Gastrocnemius medialis (tissue), 4 donors: ENCODE data around the gene MYO6. TPM values are rescaled to one million over a fixed set of nuclear protein-coding genes. Genes with fewer than 3 reads are reported as not detected.

Experiments used
- ATAC-seq, 2 donors: fragments of 150-250 bp; one replicate each; pipeline ENCODE4 v1.9.1; 2016
- DNase-seq, 2 donors: peaks; one replicate each; pipeline ENCODE4 v3.0.0-alpha.2; 2019
- H3K27ac ChIP-seq, 4 donors: fragments of 200-600 bp; sonication (generic); 1 replicate in 1 of 4; 2 replicates in 3 of 4; pipeline ENCODE4 v1.5.1; 2016 to 2018; ENCODE audit warnings: mild to moderate bottlenecking in 2 of 4, moderate library complexity in 1 of 4
- H3K27me3 ChIP-seq, 3 donors: fragments of 200-600 bp; sonication (generic) in 2 of 3; 1 replicate in 1 of 3; 2 replicates in 2 of 3; pipeline versions ENCODE4 v1.5.1 to v1.6.0; 2016 to 2019; ENCODE audit warnings: mild to moderate bottlenecking in 1 of 3, moderate library complexity in 1 of 3
- H3K36me3 ChIP-seq, 2 donors: fragments of 200-600 bp; sonication (generic) in 1 of 2; one replicate each; pipeline ENCODE4 v1.5.1; 2017 to 2018
- H3K4me1 ChIP-seq, 2 donors: fragments of 200-600 bp; sonication (generic) in 1 of 2; one replicate each; pipeline ENCODE4 v1.5.1; 2016 to 2017; ENCODE audit warnings: mild to moderate bottlenecking in 2 of 2
- H3K4me3 ChIP-seq, 4 donors: fragments of 200-600 bp; sonication (generic) in 3 of 4; 1 replicate in 1 of 4; 2 replicates in 3 of 4; pipeline ENCODE4 v1.5.1; 2016 to 2019; ENCODE audit warnings: mild to moderate bottlenecking in 2 of 4
- H3K9me3 ChIP-seq, 3 donors: fragments of 200-600 bp; sonication (generic) in 2 of 3; 1 replicate in 1 of 3; 2 replicates in 2 of 3; pipeline ENCODE4 v1.5.1; 2016 to 2019
- POLR2A ChIP-seq, 2 donors: fragments of 450-650 bp; IDR thresholded peaks; one replicate each; pipeline ENCODE4 v1.6.1; 2017; ENCODE audit warnings: antibody characterized with exemption in 2 of 2, mild to moderate bottlenecking in 2 of 2, moderate library complexity in 2 of 2
- in situ Hi-C, 4 donors: fragments of 200-750 bp; cut with MboI; loops; one replicate each; pipeline versions ENCODE4 v1.15.0 to v1.8.0; 2017; ENCODE audit warnings: low sequenced_read_pairs in 4 of 4
- intact Hi-C: fragments of 100-400 bp; cut with DNase I; formaldehyde crosslinking; loops from one replicate; pipeline ENCODE4 v1.15.1; 2023; ENCODE audit warnings: low total_unique reads
- total RNA-seq, 4 donors: library from RNA; depleted of rRNA; stranded (reverse); fragments of >200 nt; gene quantifications; one replicate each; pipeline versions ENCODE4 v1.1.0 to v1.2.3, GENCODE V29; 2016
- TF ChIP-seq, protein P1 (sequence below), 5 experiments: fragments of 450-650 bp in 3 of 5; fragments of 200-600 bp in 2 of 5; sonication (generic) in 2 of 5; IDR thresholded peaks in 4 of 5; conservative IDR thresholded peaks in 1 of 5; 1 replicate in 4 of 5; 2 replicates in 1 of 5; pipeline ENCODE4 v1.5.1; 2016 to 2019; ENCODE audit warnings: antibody characterized with exemption in 5 of 5, mild to moderate bottlenecking in 3 of 5, moderate library complexity in 3 of 5

MYO6 gene
- total RNA-seq, 4 donors from 2014 or later: 1.6 to 7.9 (median 4.2) TPM

DNA sequence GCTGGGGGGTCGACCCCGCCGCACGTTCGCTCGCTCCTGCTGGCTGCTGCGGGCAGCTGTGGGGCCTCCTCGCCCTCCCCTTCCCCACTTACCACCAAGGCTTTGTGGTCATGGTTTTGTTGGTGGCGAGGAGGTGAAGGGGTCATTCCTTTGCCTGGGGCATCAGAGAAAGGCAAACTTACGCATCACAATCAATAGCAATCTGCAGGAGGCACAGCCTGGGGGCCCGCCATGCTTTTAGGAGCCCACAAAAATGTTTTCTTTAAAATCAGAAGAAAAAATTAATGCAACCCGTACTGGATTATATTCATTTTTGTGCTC, 186.4 kb downstream of the MYO6 start:
- no peak for TF ChIP-seq POLR2A (IDR thresholded peaks at IDR 0.05)
- TF ChIP-seq, protein P1, sequence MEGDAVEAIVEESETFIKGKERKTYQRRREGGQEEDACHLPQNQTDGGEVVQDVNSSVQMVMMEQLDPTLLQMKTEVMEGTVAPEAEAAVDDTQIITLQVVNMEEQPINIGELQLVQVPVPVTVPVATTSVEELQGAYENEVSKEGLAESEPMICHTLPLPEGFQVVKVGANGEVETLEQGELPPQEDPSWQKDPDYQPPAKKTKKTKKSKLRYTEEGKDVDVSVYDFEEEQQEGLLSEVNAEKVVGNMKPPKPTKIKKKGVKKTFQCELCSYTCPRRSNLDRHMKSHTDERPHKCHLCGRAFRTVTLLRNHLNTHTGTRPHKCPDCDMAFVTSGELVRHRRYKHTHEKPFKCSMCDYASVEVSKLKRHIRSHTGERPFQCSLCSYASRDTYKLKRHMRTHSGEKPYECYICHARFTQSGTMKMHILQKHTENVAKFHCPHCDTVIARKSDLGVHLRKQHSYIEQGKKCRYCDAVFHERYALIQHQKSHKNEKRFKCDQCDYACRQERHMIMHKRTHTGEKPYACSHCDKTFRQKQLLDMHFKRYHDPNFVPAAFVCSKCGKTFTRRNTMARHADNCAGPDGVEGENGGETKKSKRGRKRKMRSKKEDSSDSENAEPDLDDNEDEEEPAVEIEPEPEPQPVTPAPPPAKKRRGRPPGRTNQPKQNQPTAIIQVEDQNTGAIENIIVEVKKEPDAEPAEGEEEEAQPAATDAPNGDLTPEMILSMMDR (IDR thresholded peaks at IDR 0.05 in 4 of 5, conservative IDR thresholded peaks at IDR 0.05 in 1 of 5): no peak
- in situ Hi-C loops (loop anchor here (10.0 to 25.0 kb wide), 2 partner anchors 1519 to 1527 kb away; partner anchors contain the start of gene HTR1B (in 3 of the 4)), intact Hi-C loops (no loop called here)
- Histone ChIP-seq H3K36me3 (no peaks in the 10 kb centered on the region), H3K27ac (no peak overlapping the region), H3K4me3 (peak overlapping the region; percentile 41 to 62 (median 46)), H3K9me3 (no peaks in the 10 kb centered on the region), H3K4me1 (peaks cover 0 to 5% of the 10 kb centered on the region in 2 donors), H3K27me3 (no peaks in the 10 kb centered on the region)
- DNase-seq (no peak), ATAC-seq (no peak)

DNA sequence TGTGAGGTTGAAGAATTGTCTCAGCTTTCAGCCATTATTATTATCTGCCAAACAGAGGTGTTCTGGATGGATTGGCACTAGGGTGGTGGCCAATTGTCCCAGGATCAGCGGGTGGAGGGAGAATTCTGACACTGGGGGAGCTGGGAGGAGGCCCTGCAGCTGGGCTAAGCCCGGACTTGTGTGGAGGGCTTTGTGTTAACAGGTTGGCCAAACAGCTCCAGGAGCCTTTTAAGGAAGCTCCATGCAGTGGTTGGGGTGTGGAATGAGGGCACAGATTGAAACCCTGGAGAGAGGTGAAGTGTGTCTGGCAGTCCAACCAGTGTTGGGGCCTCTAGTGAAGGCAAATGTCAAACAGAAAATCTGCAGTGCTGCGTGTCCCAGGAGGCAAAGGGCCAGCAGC, 187.6 kb downstream of the MYO6 start:
- no peaks in the 10 kb centered on the region for H3K9me3 ChIP-seq
- no peak for ATAC-seq
- no peak overlapping the region for H3K4me3 ChIP-seq
- in situ Hi-C loops: loop anchor here (10.0 to 25.0 kb wide), 2 partner anchors 1518 to 1526 kb away; partner anchors contain the start of gene HTR1B (in 3 of the 4)
- no peak for DNase-seq
- no peak overlapping the region for H3K27ac ChIP-seq
- H3K27me3 ChIP-seq: no peaks in the 10 kb centered on the region
- intact Hi-C loops: no loop called here
- H3K4me1 ChIP-seq: peaks cover 0 to 5% of the 10 kb centered on the region in 2 donors
- H3K36me3 ChIP-seq: no peaks in the 10 kb centered on the region
- TF ChIP-seq, protein P1 (IDR thresholded peaks at IDR 0.05 in 4 of 5, conservative IDR thresholded peaks at IDR 0.05 in 1 of 5): no peak
- TF ChIP-seq POLR2A (IDR thresholded peaks at IDR 0.05): no peak

DNA sequence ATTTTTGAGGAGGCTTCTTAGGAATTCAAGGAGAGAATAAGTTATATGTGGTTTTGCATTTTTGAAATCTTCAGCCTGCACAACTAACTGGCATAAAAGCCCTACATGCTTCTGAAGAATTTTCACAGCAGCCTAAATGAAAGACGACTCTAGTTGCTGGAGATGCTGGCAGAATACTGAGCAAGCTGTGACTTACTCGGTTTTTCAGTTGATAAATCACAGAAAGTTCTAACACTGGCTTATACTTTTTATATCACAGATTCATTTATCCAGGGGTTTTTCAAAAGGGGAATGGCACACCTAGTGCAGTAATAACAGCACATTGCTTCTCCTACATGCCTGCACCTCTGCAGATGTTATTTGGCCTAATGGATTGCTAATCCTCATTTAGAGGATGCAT, 188.8 kb downstream of the MYO6 start:
- Histone ChIP-seq H3K27ac (no peak overlapping the region), H3K4me3 (no peak overlapping the region), H3K36me3 (no peaks in the 10 kb centered on the region), H3K4me1 (peaks cover 0 to 5% of the 10 kb centered on the region in 2 donors), H3K27me3 (no peaks in the 10 kb centered on the region), H3K9me3 (no peaks in the 10 kb centered on the region)
- intact Hi-C loops: no loop called here
- ATAC-seq (no peak), DNase-seq (no peak)
- in situ Hi-C loops: loop anchor here (10.0 to 25.0 kb wide), 2 partner anchors 1517 to 1524 kb away; partner anchors contain the start of gene HTR1B (in 3 of the 4)
- TF ChIP-seq POLR2A (IDR thresholded peaks at IDR 0.05): no peak
- TF ChIP-seq, protein P1 (IDR thresholded peaks at IDR 0.05 in 4 of 5, conservative IDR thresholded peaks at IDR 0.05 in 1 of 5): no peak

DNA sequence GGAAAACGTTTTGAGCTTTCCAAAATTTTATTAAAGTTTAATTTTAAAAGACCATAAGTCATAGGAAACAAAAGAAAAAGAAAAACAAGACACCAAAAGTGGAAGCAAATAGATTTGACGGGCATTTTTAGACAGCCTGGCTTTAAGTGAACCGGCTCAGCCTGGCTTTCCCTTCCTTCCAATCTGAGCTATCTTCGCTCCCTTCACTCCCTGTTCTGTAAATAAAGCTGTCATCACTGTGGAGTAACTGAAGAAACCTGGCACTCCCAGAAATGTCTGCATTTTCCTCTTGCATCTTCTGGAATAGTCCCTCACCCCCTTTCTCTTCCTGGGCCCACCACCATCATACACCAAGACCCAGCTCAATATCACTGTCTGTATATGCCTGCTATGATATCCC, 191.5 kb downstream of the MYO6 start:
- TF ChIP-seq, protein P1 (IDR thresholded peaks at IDR 0.05 in 4 of 5, conservative IDR thresholded peaks at IDR 0.05 in 1 of 5): no peak
- TF ChIP-seq POLR2A (IDR thresholded peaks at IDR 0.05): no peak

DNA sequence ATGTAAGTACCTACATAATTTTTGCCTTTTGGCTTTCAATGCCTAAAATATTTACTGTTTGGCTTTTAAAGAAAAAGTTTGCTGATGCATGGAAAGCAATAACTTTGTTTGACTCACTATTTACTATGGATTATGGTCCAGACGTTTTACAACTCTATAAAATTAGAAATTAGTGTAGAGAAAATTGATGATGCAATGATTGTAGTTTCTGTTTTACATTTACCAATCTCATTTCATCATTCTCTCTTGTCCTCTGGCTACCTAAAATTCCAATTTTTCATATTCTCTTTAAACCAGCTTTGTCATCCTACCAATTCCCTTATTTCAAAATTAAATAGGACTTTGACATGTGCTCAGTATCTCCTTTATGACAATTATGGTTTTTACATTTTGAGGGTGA, 192.5 kb downstream of the MYO6 start:
- TF ChIP-seq POLR2A (IDR thresholded peaks at IDR 0.05): no peak
- TF ChIP-seq, protein P1 (IDR thresholded peaks at IDR 0.05 in 4 of 5, conservative IDR thresholded peaks at IDR 0.05 in 1 of 5): no peak
- no peaks in the 10 kb centered on the region for H3K36me3 ChIP-seq
- in situ Hi-C loops: loop anchor here in 3 of 4 donors (25.0 kb wide), 1 partner anchor 1521 kb away; the partner anchor contains the start of gene HTR1B (in 3 of the 3)
- intact Hi-C loops: no loop called here
- H3K4me1 ChIP-seq: no peaks in the 10 kb centered on the region
- H3K27me3 ChIP-seq: no peaks in the 10 kb centered on the region
- DNase-seq (no peak), ATAC-seq (no peak)
- H3K4me3 ChIP-seq: no peak overlapping the region
- no peak overlapping the region for H3K27ac ChIP-seq
- H3K9me3 ChIP-seq: no peaks in the 10 kb centered on the region

More for the DNA sequence above, 191.5 kb downstream of the MYO6 start:
- Histone ChIP-seq H3K27ac (no peak overlapping the region), H3K36me3 (no peaks in the 10 kb centered on the region), H3K9me3 (no peaks in the 10 kb centered on the region), H3K27me3 (no peaks in the 10 kb centered on the region), H3K4me3 (no peak overlapping the region), H3K4me1 (no peaks in the 10 kb centered on the region)
- intact Hi-C loops: no loop called here
- in situ Hi-C loops: loop anchor here in 3 of 4 donors (25.0 kb wide), 1 partner anchor 1522 kb away; the partner anchor contains the start of gene HTR1B (in 3 of the 3)
- no peak for ATAC-seq
- no peak for DNase-seq
